Gastrocnemius medialis (tissue), 4 donors: Measurements from ENCODE around the gene SFXN4. TPM values are rescaled to one million over a fixed set of nuclear protein-coding genes. Genes with fewer than 3 reads are reported as not detected.
"Not testable (repeated sequence)": the region's sequence is repeated elsewhere in the genome, so short reads cannot be mapped to it uniquely, and the experiment has no call there.

Source experiments
- ATAC-seq, 2 donors: fragments of 150-250 bp; one replicate each; pipeline ENCODE4 v1.9.1; 2016
- DNase-seq, 2 donors: peaks; one replicate each; pipeline ENCODE4 v3.0.0-alpha.2; 2019
- H3K27ac ChIP-seq, 4 donors: fragments of 200-600 bp; sonication (generic); 1 replicate in 1 of 4; 2 replicates in 3 of 4; pipeline ENCODE4 v1.5.1; 2016 to 2018; ENCODE audit warnings: mild to moderate bottlenecking in 2 of 4, moderate library complexity in 1 of 4
- H3K27me3 ChIP-seq, 3 donors: fragments of 200-600 bp; sonication (generic) in 2 of 3; 1 replicate in 1 of 3; 2 replicates in 2 of 3; pipeline versions ENCODE4 v1.5.1 to v1.6.0; 2016 to 2019; ENCODE audit warnings: mild to moderate bottlenecking in 1 of 3, moderate library complexity in 1 of 3
- H3K36me3 ChIP-seq, 2 donors: fragments of 200-600 bp; sonication (generic) in 1 of 2; one replicate each; pipeline ENCODE4 v1.5.1; 2017 to 2018
- H3K4me1 ChIP-seq, 2 donors: fragments of 200-600 bp; sonication (generic) in 1 of 2; one replicate each; pipeline ENCODE4 v1.5.1; 2016 to 2017; ENCODE audit warnings: mild to moderate bottlenecking in 2 of 2
- H3K4me3 ChIP-seq, 4 donors: fragments of 200-600 bp; sonication (generic) in 3 of 4; 1 replicate in 1 of 4; 2 replicates in 3 of 4; pipeline ENCODE4 v1.5.1; 2016 to 2019; ENCODE audit warnings: mild to moderate bottlenecking in 2 of 4
- H3K9me3 ChIP-seq, 3 donors: fragments of 200-600 bp; sonication (generic) in 2 of 3; 1 replicate in 1 of 3; 2 replicates in 2 of 3; pipeline ENCODE4 v1.5.1; 2016 to 2019
- POLR2A ChIP-seq, 2 donors: fragments of 450-650 bp; IDR thresholded peaks; one replicate each; pipeline ENCODE4 v1.6.1; 2017; ENCODE audit warnings: antibody characterized with exemption in 2 of 2, mild to moderate bottlenecking in 2 of 2, moderate library complexity in 2 of 2
- in situ Hi-C, 4 donors: fragments of 200-750 bp; cut with MboI; loops; one replicate each; pipeline versions ENCODE4 v1.15.0 to v1.8.0; 2017; ENCODE audit warnings: low sequenced_read_pairs in 4 of 4
- intact Hi-C: fragments of 100-400 bp; cut with DNase I; formaldehyde crosslinking; loops from one replicate; pipeline ENCODE4 v1.15.1; 2023; ENCODE audit warnings: low total_unique reads
- total RNA-seq, 4 donors: library from RNA; depleted of rRNA; stranded (reverse); fragments of >200 nt; gene quantifications; one replicate each; pipeline versions ENCODE4 v1.1.0 to v1.2.3, GENCODE V29; 2016
- TF ChIP-seq, protein P1 (sequence below), 5 experiments: fragments of 450-650 bp in 3 of 5; fragments of 200-600 bp in 2 of 5; sonication (generic) in 2 of 5; IDR thresholded peaks in 4 of 5; conservative IDR thresholded peaks in 1 of 5; 1 replicate in 4 of 5; 2 replicates in 1 of 5; pipeline ENCODE4 v1.5.1; 2016 to 2019; ENCODE audit warnings: antibody characterized with exemption in 5 of 5, mild to moderate bottlenecking in 3 of 5, moderate library complexity in 3 of 5

SFXN4 gene
- total RNA-seq, 4 donors from 2014 or later = 25.6 to 69.7 (median 39.8) TPM

DNA sequence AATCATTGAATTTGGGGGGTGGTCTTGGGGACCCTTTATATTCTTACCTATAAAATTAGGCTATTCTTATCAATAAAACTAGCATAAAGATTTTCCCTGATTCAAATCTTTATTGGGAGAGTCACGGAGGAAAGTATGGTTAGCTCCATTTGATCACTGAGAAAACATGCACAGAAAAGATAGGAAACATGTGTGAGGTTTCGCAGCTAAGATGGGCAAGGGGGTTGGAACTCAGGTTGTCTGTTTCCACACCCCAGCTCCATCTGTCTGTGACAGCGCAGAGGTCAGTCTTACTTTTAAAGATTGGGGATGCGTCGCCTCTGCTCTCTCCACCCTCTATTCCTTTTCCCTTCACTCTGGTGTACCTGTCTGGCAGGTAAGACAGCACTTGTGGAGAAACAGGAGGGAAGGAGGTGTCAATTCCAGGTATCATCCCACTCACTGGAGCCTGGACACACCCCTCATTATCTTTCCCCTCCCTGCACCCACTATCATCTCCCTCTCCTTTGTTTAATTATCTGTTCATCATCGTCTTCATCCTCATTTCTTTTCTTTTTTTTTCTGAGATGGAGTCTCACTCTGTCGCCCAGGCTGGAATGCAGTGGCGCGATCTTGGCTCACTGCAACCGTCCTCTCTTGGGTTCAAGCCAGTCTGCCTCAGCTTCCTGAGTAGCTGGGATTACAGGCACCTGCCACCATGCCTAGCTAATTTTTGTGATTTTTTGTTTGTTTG, 64.0 kb downstream of the SFXN4 start:
- H3K4me3 ChIP-seq = peak overlapping the region in 2 of 4 donors; percentile 31 to 32
- no peaks in the 10 kb centered on the region for H3K27me3 ChIP-seq
- ATAC-seq (no peak), DNase-seq (no peak)
- peaks cover 8% of the 10 kb centered on the region in 2 donors for H3K4me1 ChIP-seq
- peak overlapping the region in 3 of 4 donors; percentile 21 to 51 (median 39) for H3K27ac ChIP-seq
- no peaks in the 10 kb centered on the region for H3K36me3 ChIP-seq
- no peak for TF ChIP-seq POLR2A (IDR thresholded peaks at IDR 0.05)
- TF ChIP-seq, protein P1, sequence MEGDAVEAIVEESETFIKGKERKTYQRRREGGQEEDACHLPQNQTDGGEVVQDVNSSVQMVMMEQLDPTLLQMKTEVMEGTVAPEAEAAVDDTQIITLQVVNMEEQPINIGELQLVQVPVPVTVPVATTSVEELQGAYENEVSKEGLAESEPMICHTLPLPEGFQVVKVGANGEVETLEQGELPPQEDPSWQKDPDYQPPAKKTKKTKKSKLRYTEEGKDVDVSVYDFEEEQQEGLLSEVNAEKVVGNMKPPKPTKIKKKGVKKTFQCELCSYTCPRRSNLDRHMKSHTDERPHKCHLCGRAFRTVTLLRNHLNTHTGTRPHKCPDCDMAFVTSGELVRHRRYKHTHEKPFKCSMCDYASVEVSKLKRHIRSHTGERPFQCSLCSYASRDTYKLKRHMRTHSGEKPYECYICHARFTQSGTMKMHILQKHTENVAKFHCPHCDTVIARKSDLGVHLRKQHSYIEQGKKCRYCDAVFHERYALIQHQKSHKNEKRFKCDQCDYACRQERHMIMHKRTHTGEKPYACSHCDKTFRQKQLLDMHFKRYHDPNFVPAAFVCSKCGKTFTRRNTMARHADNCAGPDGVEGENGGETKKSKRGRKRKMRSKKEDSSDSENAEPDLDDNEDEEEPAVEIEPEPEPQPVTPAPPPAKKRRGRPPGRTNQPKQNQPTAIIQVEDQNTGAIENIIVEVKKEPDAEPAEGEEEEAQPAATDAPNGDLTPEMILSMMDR (IDR thresholded peaks at IDR 0.05 in 4 of 5, conservative IDR thresholded peaks at IDR 0.05 in 1 of 5) = no peak
- H3K9me3 ChIP-seq = no peaks in the 10 kb centered on the region
- intact Hi-C loops (no loop called here), in situ Hi-C loops (no loop called here)

DNA sequence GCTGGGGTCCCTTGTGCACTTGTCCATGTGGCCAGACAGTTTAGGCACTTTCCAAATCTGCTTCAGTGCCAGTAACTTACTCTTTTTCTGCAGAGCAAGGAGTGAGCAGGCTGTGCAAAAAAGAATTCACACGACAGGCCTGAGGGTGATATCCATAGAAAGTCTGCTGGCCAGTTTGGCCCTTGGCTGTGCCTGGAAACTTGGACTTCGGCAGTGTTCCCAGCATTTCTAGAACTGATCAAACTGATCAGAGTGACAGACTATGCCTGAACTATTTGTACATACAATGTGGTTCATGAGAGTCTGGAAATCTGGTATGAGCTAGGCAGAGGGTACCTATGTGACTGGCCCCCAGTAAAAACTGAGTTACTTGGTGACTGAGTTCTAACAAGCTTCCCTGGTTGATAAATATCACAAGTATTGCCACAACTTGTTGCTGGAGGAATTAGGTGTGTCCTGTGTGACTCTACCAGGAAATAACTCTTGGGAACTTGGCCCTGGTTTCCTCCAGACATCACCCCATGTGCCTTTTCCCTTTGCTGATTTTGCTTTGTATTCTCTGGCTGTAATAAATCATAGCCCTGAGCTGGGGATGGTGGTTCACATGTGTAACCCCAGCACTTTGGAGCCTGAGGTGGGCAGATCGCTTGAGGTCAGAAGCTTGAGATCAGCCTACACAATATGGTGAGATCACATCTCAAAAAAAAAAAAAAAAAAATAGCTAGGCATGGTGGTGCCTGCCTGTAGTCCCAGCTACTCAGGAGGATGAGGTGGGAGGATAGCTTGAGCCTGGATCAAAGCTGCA, 64.9 kb downstream of the SFXN4 start:
- TF ChIP-seq POLR2A (IDR thresholded peaks at IDR 0.05) = no peak
- TF ChIP-seq, protein P1 (IDR thresholded peaks at IDR 0.05 in 4 of 5, conservative IDR thresholded peaks at IDR 0.05 in 1 of 5) = no peak
- ATAC-seq (no peak), DNase-seq (no peak)
- intact Hi-C loops (no loop called here), in situ Hi-C loops (no loop called here)
- peaks cover 8% of the 10 kb centered on the region in 2 donors for H3K4me1 ChIP-seq
- no peaks in the 10 kb centered on the region for H3K36me3 ChIP-seq
- no peaks in the 10 kb centered on the region for H3K9me3 ChIP-seq
- H3K27ac ChIP-seq = peak overlapping the region; percentile 14 to 51 (median 30)
- H3K4me3 ChIP-seq = no peak overlapping the region
- H3K27me3 ChIP-seq = no peaks in the 10 kb centered on the region

DNA sequence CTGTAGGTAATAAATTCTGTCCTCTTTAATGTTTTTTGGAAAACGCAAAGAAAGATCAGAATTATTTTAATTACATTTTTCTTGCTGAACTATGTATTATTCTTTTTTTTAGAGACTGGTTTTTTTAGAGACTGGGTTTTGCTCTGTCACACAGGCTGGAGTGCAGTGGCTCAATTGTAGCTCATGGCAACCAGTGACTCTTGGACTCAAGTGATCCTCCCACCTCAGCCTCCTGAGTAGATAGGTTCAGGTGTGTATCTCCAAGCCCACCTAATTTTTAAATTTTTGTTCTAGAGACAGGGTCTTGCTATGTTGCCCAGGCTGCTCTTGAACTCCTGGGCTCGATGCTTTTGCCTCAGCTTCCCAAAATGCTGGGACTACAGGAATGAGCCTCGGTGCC, 66.9 kb downstream of the SFXN4 start:
- intact Hi-C loops = no loop called here
- H3K27me3 ChIP-seq = no peaks in the 10 kb centered on the region
- in situ Hi-C loops = no loop called here
- DNase-seq = no peak
- ATAC-seq = no peak
- no peaks in the 10 kb centered on the region for H3K36me3 ChIP-seq
- TF ChIP-seq POLR2A (IDR thresholded peaks at IDR 0.05) = no peak
- TF ChIP-seq, protein P1 (IDR thresholded peaks at IDR 0.05 in 4 of 5, conservative IDR thresholded peaks at IDR 0.05 in 1 of 5) = no peak
- H3K4me1 ChIP-seq = no peaks in the 10 kb centered on the region
- H3K4me3 ChIP-seq = no peak overlapping the region
- no peak overlapping the region for H3K27ac ChIP-seq
- H3K9me3 ChIP-seq = no peaks in the 10 kb centered on the region

DNA sequence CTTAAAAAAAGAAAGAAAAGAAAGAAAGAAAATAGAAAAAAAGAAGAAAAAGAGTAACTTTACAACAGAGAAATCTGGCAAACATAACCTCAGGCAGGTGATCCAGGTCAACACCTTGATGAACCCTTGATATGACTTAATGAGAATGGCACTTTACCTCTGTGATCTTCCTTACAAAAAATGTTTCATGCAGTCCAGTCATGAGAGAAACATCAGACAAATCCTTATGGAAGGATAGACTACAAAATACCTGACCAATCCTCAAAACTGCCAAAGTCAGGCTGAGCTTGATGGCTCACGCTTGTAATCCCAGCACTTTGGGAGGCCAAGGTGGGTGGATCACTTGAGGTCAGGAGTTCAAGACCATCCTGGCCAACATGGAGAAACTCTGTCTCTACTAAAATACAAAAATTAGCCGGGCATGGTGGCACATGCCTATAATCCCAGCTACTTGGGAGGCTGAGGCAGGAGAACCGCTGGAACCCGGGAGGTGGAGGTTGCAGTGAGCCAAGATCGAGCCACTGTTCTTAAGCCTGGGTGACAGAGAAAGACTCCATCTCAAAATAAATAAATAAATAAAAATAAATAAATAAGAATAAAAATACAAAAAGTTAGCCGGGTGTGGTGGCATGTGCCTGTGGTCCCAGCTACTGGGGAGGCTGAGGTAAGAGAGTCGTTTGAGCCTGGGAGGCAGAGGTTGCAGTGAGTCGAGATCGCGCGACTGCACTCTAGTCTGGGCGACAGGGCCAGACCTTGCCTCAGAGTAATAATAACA, 68.7 kb downstream of the SFXN4 start:
- H3K9me3 ChIP-seq, DNase-seq, H3K4me1 ChIP-seq, H3K27me3 ChIP-seq, H3K27ac ChIP-seq, in situ Hi-C loops, H3K36me3 ChIP-seq, ATAC-seq, intact Hi-C loops, H3K4me3 ChIP-seq: not testable (repeated sequence)

DNA sequence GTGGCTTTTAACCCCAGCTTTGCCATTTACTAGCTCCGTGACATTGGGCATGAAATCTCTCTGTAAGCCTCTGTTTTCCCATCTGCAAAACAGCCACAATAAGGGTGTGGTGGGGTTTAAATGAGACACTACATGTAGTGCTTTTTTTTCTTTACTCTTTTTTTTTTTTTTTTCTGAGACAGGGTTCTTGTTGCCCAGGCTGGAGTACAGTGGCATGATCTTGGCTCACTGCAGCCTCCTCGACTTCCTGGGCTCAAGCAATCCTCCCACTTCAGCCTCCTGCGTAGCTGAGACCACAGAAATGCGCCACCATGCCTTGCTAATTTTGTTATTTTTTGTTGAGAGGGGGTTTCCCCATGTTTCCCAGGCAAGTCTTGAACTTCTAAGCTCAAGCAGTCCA, 69.9 kb downstream of the SFXN4 start:
- Histone ChIP-seq H3K27ac (no peak overlapping the region), H3K27me3 (no peaks in the 10 kb centered on the region), H3K9me3 (no peaks in the 10 kb centered on the region), H3K36me3 (no peaks in the 10 kb centered on the region), H3K4me1 (no peaks in the 10 kb centered on the region), H3K4me3 (no peak overlapping the region)
- DNase-seq (no peak), ATAC-seq (no peak)
- TF ChIP-seq, protein P1 (IDR thresholded peaks at IDR 0.05 in 4 of 5, conservative IDR thresholded peaks at IDR 0.05 in 1 of 5) = no peak
- no peak for TF ChIP-seq POLR2A (IDR thresholded peaks at IDR 0.05)
- in situ Hi-C loops = no loop called here
- intact Hi-C loops = no loop called here
